ENCODE data around the gene MCU. TPM values are rescaled to one million over a fixed set of nuclear protein-coding genes. Genes with fewer than 3 reads are reported as not detected.
"Not testable (repeated sequence)": the region's sequence is repeated elsewhere in the genome, so short reads cannot be mapped to it uniquely, and the experiment has no call there.

MCU gene
- polyA plus RNA-seq, 4 donors: 43.3 to 70.4 (median 48.7) TPM

DNA sequence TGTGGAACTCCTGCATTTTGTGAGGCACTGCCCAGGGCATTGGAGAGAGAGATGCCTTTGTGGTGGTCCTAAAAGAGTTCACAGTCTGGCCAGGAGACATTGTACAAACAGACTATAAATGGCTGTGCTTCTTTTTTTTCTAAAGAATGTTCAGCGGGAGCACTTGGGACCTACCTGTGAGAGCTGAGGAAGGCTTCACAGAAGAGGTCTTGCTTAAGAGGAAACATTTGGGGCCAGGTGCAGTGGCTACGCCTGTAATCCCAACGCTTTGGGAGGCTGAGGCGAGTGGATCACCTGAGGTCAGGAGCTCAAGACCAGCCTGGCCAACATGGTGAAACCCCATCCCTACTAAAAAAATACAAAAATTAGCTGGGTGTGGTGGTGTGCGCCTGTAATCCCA, 10.5 kb downstream of the MCU start:
- not testable (repeated sequence) for DNase-seq; FAIRE-seq; H3K27ac ChIP-seq (ENCODE audit: low read depth in 1 of 3, low read length in 2 of 3); H3K4me1 ChIP-seq (ENCODE audit: control insufficient read depth in 3 of 3, insufficient read depth in 2 of 3, low read depth in 1 of 3, low read length in 2 of 3); H3K9me3 ChIP-seq (ENCODE audit: control insufficient read depth in 2 of 2, insufficient read depth in 1 of 2, low read depth in 1 of 2, low read length in 1 of 2); H3K36me3 ChIP-seq (ENCODE audit: control insufficient read depth in 3 of 3, insufficient read depth in 2 of 3, low read depth in 1 of 3, low read length in 3 of 3); H3K27me3 ChIP-seq (ENCODE audit: control insufficient read depth in 3 of 3, insufficient read depth in 3 of 3, low read length in 3 of 3); H3K4me3 ChIP-seq (ENCODE audit: low read depth in 1 of 3, low read length in 3 of 3)
- WGBS, 3 donors: 96 to 97% (median 97%) methylated on average over 5 of the region's 5 CpGs

DNA sequence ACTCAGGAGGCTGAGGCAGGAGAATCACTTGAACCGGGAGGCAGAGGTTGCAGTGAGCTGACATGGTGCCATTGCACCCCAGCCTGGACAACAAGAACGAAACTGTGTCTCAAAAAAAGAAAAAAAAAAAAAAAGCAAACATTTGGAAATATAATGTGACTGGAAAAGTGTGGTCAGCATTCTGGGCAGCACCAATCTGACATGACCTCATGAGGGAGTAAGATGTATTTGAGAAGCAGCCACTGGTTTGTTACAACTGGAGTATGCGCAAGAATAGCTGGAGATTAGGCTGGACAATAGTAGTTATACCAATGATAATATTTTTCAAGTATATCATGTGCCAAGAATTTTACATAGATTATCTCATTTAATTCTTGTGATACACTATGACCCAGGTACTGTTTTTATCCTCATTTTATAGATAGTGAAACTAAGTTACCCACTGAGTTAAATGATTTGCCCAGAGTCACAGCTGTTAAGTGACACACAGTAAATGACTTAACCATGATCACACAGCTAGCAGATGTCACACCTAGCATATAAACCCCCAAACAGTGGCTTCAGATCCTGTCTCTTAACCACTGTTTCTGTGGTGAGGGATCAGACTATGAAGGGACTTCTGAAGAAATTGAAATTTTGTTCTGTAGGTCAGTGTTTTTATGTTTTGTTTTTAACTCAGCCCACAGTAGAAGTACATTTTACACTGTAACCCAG, 11.1 kb downstream of the MCU start:
- no peak overlapping the region for H3K4me3 ChIP-seq (ENCODE audit: low read depth in 1 of 3, low read length in 3 of 3)
- DNase-seq: peak; percentile 29 to 33
- H3K36me3 ChIP-seq (ENCODE audit: control insufficient read depth in 3 of 3, insufficient read depth in 2 of 3, low read depth in 1 of 3, low read length in 3 of 3): peaks cover 0 to 3% (median 0%) of the 10 kb centered on the region in 3 donors
- H3K4me1 ChIP-seq (ENCODE audit: control insufficient read depth in 3 of 3, insufficient read depth in 2 of 3, low read depth in 1 of 3, low read length in 2 of 3): no peaks in the 10 kb centered on the region
- H3K27ac ChIP-seq (ENCODE audit: low read depth in 1 of 3, low read length in 2 of 3): peak overlapping the region in 1 of 3 donors; percentile 49
- H3K9me3 ChIP-seq (ENCODE audit: control insufficient read depth in 2 of 2, insufficient read depth in 1 of 2, low read depth in 1 of 2, low read length in 1 of 2): no peaks in the 10 kb centered on the region
- WGBS, 3 donors: 87 to 94% (median 88%) methylated on average over 3 of the region's 3 CpGs
- no peaks in the 10 kb centered on the region for H3K27me3 ChIP-seq (ENCODE audit: control insufficient read depth in 3 of 3, insufficient read depth in 3 of 3, low read length in 3 of 3)
- no peak for FAIRE-seq

DNA sequence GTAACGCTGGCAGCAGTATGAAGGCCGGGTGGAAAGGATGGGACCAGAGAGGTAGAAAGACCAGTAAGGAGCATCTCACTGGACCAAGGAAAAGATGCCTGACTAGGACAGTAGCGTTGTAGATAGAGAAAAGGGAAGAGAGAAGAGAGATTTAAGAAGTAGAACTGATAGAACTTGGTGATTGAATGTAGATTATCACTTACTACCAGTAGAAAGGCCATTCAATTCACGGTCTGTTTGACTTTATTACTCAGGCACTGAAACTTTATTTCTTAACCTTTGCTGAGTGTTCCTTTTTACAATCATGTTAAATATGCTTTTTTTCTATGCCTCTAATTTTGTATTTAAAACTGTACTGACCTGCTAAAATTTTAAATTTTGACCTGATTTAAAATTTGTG, 12.2 kb downstream of the MCU start:
- WGBS, 3 donors: 89 to 96% (median 91%) methylated on average over 4 of the region's 4 CpGs
- Histone ChIP-seq H3K4me1 (ENCODE audit: control insufficient read depth in 3 of 3, insufficient read depth in 2 of 3, low read depth in 1 of 3, low read length in 2 of 3) (no peaks in the 10 kb centered on the region), H3K27me3 (ENCODE audit: control insufficient read depth in 3 of 3, insufficient read depth in 3 of 3, low read length in 3 of 3) (no peaks in the 10 kb centered on the region), H3K27ac (ENCODE audit: low read depth in 1 of 3, low read length in 2 of 3) (no peak overlapping the region), H3K4me3 (ENCODE audit: low read depth in 1 of 3, low read length in 3 of 3) (no peak overlapping the region), H3K36me3 (ENCODE audit: control insufficient read depth in 3 of 3, insufficient read depth in 2 of 3, low read depth in 1 of 3, low read length in 3 of 3) (peaks cover 0 to 3% (median 0%) of the 10 kb centered on the region in 3 donors), H3K9me3 (ENCODE audit: control insufficient read depth in 2 of 2, insufficient read depth in 1 of 2, low read depth in 1 of 2, low read length in 1 of 2) (no peaks in the 10 kb centered on the region)
- DNase-seq (no peak), FAIRE-seq (no peak)

DNA sequence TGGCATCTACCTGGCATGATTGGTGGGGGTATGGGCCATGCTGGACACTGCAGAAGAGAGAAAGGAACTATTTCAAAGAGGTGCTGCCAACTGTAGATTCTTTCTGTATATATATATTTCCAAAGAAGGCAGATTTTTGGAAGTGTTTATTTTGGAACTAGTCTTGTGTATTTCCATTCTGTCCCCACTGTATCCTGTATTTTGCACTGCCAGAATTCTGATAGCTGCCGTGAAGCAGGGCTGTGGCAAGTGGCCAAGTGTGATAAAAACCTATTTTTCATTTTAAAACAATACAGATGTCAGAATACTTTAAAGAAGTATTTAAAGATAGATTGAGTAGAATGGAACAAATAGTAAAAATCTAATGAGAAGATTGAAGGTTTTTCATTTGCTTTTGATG, 17.1 kb downstream of the MCU start:
- DNase-seq: no peak

DNA sequence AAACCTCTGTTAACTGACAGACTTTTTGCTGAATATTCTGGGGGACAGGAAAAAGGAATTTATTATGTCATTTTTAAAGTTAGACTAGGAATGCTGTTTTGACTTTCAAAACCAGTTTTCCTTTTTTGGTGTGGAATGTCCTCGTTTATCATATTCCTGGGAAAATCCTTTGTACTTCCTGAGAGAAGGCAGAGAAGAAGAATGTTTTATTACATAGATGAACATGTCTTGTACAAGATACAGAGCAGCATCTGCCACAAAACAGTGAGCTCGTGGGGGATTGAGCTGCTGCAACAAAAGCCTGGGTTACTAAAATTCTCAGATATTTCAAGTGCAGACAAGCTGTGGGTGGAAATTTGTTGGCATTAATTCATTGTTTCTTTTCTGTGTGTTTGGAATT, 20.2 kb downstream of the MCU start:
- 52 to 70% (median 60%) methylated on average over 2 of the region's 2 CpGs for WGBS, 3 donors
- Histone ChIP-seq H3K27me3 (ENCODE audit: control insufficient read depth in 3 of 3, insufficient read depth in 3 of 3, low read length in 3 of 3) (no peaks in the 10 kb centered on the region), H3K4me1 (ENCODE audit: control insufficient read depth in 3 of 3, insufficient read depth in 2 of 3, low read depth in 1 of 3, low read length in 2 of 3) (no peaks in the 10 kb centered on the region), H3K27ac (ENCODE audit: low read depth in 1 of 3, low read length in 2 of 3) (no peak overlapping the region), H3K9me3 (ENCODE audit: control insufficient read depth in 2 of 2, insufficient read depth in 1 of 2, low read depth in 1 of 2, low read length in 1 of 2) (no peaks in the 10 kb centered on the region), H3K36me3 (ENCODE audit: control insufficient read depth in 3 of 3, insufficient read depth in 2 of 3, low read depth in 1 of 3, low read length in 3 of 3) (peaks cover 0 to 8% (median 6%) of the 10 kb centered on the region in 3 donors), H3K4me3 (ENCODE audit: low read depth in 1 of 3, low read length in 3 of 3) (no peak overlapping the region)
- no peak for FAIRE-seq
- no peak for DNase-seq

More for the DNA sequence above, 17.1 kb downstream of the MCU start:
- Histone ChIP-seq H3K27me3 (ENCODE audit: control insufficient read depth in 3 of 3, insufficient read depth in 3 of 3, low read length in 3 of 3) (no peaks in the 10 kb centered on the region), H3K36me3 (ENCODE audit: control insufficient read depth in 3 of 3, insufficient read depth in 2 of 3, low read depth in 1 of 3, low read length in 3 of 3) (no peaks in the 10 kb centered on the region), H3K4me3 (ENCODE audit: low read depth in 1 of 3, low read length in 3 of 3) (no peak overlapping the region), H3K27ac (ENCODE audit: low read depth in 1 of 3, low read length in 2 of 3) (no peak overlapping the region), H3K4me1 (ENCODE audit: control insufficient read depth in 3 of 3, insufficient read depth in 2 of 3, low read depth in 1 of 3, low read length in 2 of 3) (no peaks in the 10 kb centered on the region), H3K9me3 (ENCODE audit: control insufficient read depth in 2 of 2, insufficient read depth in 1 of 2, low read depth in 1 of 2, low read length in 1 of 2) (no peaks in the 10 kb centered on the region)
- WGBS, 3 donors: 15 to 27% (median 27%) methylated on average over 1 of the region's 1 CpG
- no peak for FAIRE-seq

DNA sequence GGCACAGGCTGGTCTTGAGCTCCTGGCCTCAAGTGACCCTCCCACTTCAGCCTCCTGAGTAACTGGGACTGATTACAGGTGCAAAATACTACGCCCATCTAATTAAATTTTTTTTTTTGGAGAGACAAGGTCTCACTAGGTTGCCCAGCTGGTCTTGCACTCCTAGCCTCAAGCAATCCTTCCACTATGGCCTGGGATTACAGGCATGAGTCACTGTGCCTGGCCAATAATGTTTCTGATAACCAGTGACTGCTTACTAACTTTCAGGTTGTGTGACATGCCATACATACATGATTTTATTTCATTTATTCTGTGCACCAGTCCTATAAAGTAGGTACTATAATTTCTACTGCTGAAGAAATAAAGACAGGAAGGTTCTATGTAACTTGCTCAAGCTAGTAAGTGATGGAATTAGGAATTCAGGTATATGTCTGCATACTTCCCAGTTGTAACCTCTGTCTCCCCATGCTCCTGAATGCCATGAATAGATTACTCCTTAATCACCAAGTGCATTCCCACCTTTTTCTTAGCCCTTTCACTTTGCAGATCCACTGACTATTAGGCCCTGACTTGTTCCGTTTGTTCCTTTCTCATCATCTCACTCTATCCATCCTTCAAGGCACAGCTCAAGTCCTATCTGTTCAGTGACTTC, 28.1 kb downstream of the MCU start:
- Histone ChIP-seq H3K4me1 (ENCODE audit: control insufficient read depth in 3 of 3, insufficient read depth in 2 of 3, low read depth in 1 of 3, low read length in 2 of 3) (peaks cover 0 to 6% (median 0%) of the 10 kb centered on the region in 3 donors), H3K36me3 (ENCODE audit: control insufficient read depth in 3 of 3, insufficient read depth in 2 of 3, low read depth in 1 of 3, low read length in 3 of 3) (peaks cover 0 to 16% (median 6%) of the 10 kb centered on the region in 3 donors), H3K27ac (ENCODE audit: low read depth in 1 of 3, low read length in 2 of 3) (no peak overlapping the region), H3K9me3 (ENCODE audit: control insufficient read depth in 2 of 2, insufficient read depth in 1 of 2, low read depth in 1 of 2, low read length in 1 of 2) (no peaks in the 10 kb centered on the region), H3K27me3 (ENCODE audit: control insufficient read depth in 3 of 3, insufficient read depth in 3 of 3, low read length in 3 of 3) (no peaks in the 10 kb centered on the region), H3K4me3 (ENCODE audit: low read depth in 1 of 3, low read length in 3 of 3) (no peak overlapping the region)
- 67 to 87% (median 71%) methylated on average over 2 of the region's 2 CpGs for WGBS, 3 donors
- DNase-seq (peak in 1 of 2 donors; percentile 59), FAIRE-seq (no peak)

DNA sequence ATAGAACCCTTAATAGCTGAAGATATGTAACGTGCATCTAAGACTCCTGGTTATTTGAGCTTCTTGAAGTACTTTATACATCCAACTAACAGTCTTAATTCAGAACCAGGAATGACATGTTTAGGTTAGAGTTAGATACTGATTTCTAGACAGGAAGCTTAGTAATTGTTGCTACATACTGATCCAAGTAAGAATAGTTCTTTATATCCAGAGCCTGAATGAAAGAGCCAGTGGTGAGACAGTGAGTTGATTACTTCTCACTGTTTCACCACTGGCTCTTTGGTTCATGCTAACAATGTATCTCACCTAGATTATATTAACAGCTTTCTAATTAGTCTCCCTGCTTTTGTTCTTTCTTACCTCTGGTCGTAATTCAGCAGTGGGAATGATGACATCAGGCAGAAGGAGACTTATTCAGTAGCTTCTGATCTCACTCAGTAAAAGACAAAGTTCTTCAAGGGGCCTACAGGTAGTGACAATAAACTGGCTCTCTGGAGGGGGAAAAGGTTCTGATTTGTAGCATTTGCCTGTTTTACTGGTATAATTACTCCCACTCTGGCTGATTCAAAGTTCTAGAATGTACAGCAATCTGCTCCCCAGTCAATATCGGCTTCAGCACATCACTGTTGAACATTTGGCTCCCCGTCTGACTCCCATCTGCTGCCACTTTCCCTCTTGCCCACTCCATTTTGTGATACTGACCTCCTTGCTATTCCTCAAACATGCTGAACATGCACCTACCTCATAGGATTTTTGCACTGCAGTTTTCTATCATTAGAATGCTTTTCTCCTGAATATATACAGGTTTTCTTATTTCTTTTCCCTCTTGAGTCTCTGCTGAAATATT, 29.1 kb downstream of the MCU start:
- peak in 1 of 2 donors; percentile 54 for DNase-seq
- H3K4me3 ChIP-seq (ENCODE audit: low read depth in 1 of 3, low read length in 3 of 3): no peak overlapping the region
- H3K9me3 ChIP-seq (ENCODE audit: control insufficient read depth in 2 of 2, insufficient read depth in 1 of 2, low read depth in 1 of 2, low read length in 1 of 2): no peaks in the 10 kb centered on the region
- 80 to 84% (median 84%) methylated on average over 4 of the region's 4 CpGs for WGBS, 3 donors
- peaks cover 0 to 6% (median 0%) of the 10 kb centered on the region in 3 donors for H3K4me1 ChIP-seq (ENCODE audit: control insufficient read depth in 3 of 3, insufficient read depth in 2 of 3, low read depth in 1 of 3, low read length in 2 of 3)
- FAIRE-seq: no peak
- no peaks in the 10 kb centered on the region for H3K27me3 ChIP-seq (ENCODE audit: control insufficient read depth in 3 of 3, insufficient read depth in 3 of 3, low read length in 3 of 3)
- peak overlapping the region in 1 of 3 donors; percentile 48 for H3K27ac ChIP-seq (ENCODE audit: low read depth in 1 of 3, low read length in 2 of 3)
- peaks cover 0 to 16% (median 3%) of the 10 kb centered on the region in 3 donors for H3K36me3 ChIP-seq (ENCODE audit: control insufficient read depth in 3 of 3, insufficient read depth in 2 of 3, low read depth in 1 of 3, low read length in 3 of 3)

DNA sequence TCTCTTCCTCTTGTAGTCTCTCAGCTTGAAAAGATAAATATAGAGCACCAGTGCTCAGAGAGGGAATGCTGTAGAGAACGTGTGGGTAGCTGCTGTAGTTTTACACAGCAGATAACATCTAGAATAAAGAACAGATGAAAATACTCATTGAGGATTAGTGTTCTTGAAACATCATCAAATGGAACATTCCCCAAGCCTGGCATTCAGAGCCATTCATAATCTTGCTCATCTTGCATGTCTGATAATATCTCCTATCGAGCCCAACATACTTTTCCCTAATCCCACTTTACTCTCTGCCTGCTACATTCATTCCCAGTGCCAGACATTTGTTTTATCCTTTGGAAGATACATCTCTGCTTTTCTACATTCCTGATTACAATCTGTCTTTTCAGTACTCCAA, 35.2 kb downstream of the MCU start:
- H3K27ac ChIP-seq (ENCODE audit: low read depth in 1 of 3, low read length in 2 of 3): no peak overlapping the region
- peaks cover 0 to 12% (median 0%) of the 10 kb centered on the region in 3 donors for H3K4me1 ChIP-seq (ENCODE audit: control insufficient read depth in 3 of 3, insufficient read depth in 2 of 3, low read depth in 1 of 3, low read length in 2 of 3)
- DNase-seq: no peak
- H3K36me3 ChIP-seq (ENCODE audit: control insufficient read depth in 3 of 3, insufficient read depth in 2 of 3, low read depth in 1 of 3, low read length in 3 of 3): peaks cover 0 to 5% (median 0%) of the 10 kb centered on the region in 3 donors
- no peak overlapping the region for H3K4me3 ChIP-seq (ENCODE audit: low read depth in 1 of 3, low read length in 3 of 3)
- no peak for FAIRE-seq
- H3K9me3 ChIP-seq (ENCODE audit: control insufficient read depth in 2 of 2, insufficient read depth in 1 of 2, low read depth in 1 of 2, low read length in 1 of 2): no peaks in the 10 kb centered on the region
- H3K27me3 ChIP-seq (ENCODE audit: control insufficient read depth in 3 of 3, insufficient read depth in 3 of 3, low read length in 3 of 3): no peaks in the 10 kb centered on the region
- WGBS, 3 donors: 51 to 90% (median 75%) methylated on average over 2 of the region's 2 CpGs
